KMS-11 (cell line): ENCODE measurements around the gene ARHGDIG.
"Not testable (repeated sequence)": the region's sequence is repeated elsewhere in the genome, so short reads cannot be mapped to it uniquely, and the experiment has no call there.

Source experiments
- H2AFZ ChIP-seq: fragments of 200-600 bp; sonication (generic); 2 replicates; pipeline ENCODE4 v1.6.1; 2016; ENCODE audit warnings: antibody characterized with exemption, mixed run types, low read depth
- H3K27ac ChIP-seq: fragments of 200-600 bp; sonication (generic); 2 replicates; pipeline ENCODE4 v1.6.1; 2016; ENCODE audit warnings: mild to moderate bottlenecking, mixed run types
- H3K27me3 ChIP-seq: fragments of 200-600 bp; sonication (generic); 2 replicates; pipeline ENCODE4 v1.6.1; 2017; ENCODE audit warnings: mild to moderate bottlenecking, low read depth, mixed run types, moderate library complexity; ENCODE audit not compliant: insufficient read depth
- H3K36me3 ChIP-seq: fragments of 200-600 bp; sonication (generic); 2 replicates; pipeline ENCODE4 v1.6.1; 2017; ENCODE audit warnings: mild to moderate bottlenecking, mixed run types; ENCODE audit not compliant: insufficient read depth
- H3K4me1 ChIP-seq: fragments of 200-600 bp; sonication (generic); 2 replicates; pipeline ENCODE4 v1.6.1; 2016; ENCODE audit warnings: mild to moderate bottlenecking, low read depth, mixed run types; ENCODE audit not compliant: poor library complexity, severe bottlenecking
- H3K4me2 ChIP-seq: fragments of 200-600 bp; sonication (generic); 2 replicates; pipeline ENCODE4 v1.7.0; 2016; ENCODE audit warnings: mild to moderate bottlenecking, mixed run types
- H3K4me3 ChIP-seq: fragments of 200-600 bp; sonication (generic); IDR thresholded peaks from 2 replicates; pipeline ENCODE4 v1.6.1; 2017; ENCODE audit warnings: low read depth, low read length, mixed read lengths; ENCODE audit not compliant: insufficient read depth
- H3K79me2 ChIP-seq: fragments of 200-600 bp; sonication (generic); 2 replicates; pipeline ENCODE4 v1.6.1; 2016; ENCODE audit warnings: low read depth, mixed run types; ENCODE audit not compliant: insufficient read depth
- H3K9ac ChIP-seq: fragments of 200-600 bp; sonication (generic); 2 replicates; pipeline ENCODE4 v1.6.1; 2016; ENCODE audit warnings: mild to moderate bottlenecking, mixed run types
- H4K20me1 ChIP-seq: fragments of 200-600 bp; sonication (generic); 2 replicates; pipeline ENCODE4 v1.6.1; 2016; ENCODE audit warnings: mild to moderate bottlenecking, mixed run types; ENCODE audit not compliant: insufficient read depth
- TF ChIP-seq, protein P1 (sequence below): fragments of 200-600 bp; sonication (generic); conservative IDR thresholded peaks from 2 replicates; pipeline ENCODE4 v1.6.1; 2017; ENCODE audit warnings: low read depth, mild to moderate bottlenecking, antibody characterized with exemption, low read length, moderate library complexity, mixed read lengths

The ARHGDIG gene

GRCh38 chr16:266258-267164 lies 13.9 kb upstream of the ARHGDIG start:
- no peak overlapping the region for H3K9ac ChIP-seq

DNA sequence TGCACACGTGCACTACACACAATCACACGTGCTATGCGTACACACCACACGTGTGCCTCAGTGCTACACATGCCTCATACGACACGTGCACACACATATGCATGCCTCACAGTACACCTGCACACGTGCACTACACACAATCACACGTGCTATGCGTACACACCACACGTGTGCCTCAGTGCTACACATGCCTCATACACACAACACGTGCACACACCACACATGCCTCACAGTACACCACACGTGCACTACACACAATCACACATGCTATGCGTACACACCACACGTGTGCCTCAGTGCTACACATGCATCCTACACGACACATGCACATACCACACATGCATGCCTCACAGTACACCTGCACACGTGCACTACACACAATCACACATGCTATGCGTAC lies 12.8 kb upstream of the ARHGDIG start:
- H3K4me1 ChIP-seq, H3K9ac ChIP-seq, H3K27me3 ChIP-seq, H2AFZ ChIP-seq, H3K36me3 ChIP-seq, H3K79me2 ChIP-seq, H3K4me2 ChIP-seq, H3K4me3 ChIP-seq, H4K20me1 ChIP-seq, H3K27ac ChIP-seq: not testable (repeated sequence)

More at GRCh38 chr16:266258-267164, 13.9 kb upstream of the ARHGDIG start:
- Histone ChIP-seq H3K27ac (no peak overlapping the region), H3K79me2 (no peaks in the 10 kb centered on the region), H4K20me1 (no peaks in the 10 kb centered on the region), H2AFZ (no peak overlapping the region), H3K4me3 (no peak overlapping the region), H3K36me3 (no peaks in the 10 kb centered on the region), H3K4me2 (no peak overlapping the region), H3K4me1 (no peaks in the 10 kb centered on the region), H3K27me3 (peaks cover 3% of the 10 kb centered on the region; the same call in 1 of the 2 replicates)
- TF ChIP-seq, protein P1, sequence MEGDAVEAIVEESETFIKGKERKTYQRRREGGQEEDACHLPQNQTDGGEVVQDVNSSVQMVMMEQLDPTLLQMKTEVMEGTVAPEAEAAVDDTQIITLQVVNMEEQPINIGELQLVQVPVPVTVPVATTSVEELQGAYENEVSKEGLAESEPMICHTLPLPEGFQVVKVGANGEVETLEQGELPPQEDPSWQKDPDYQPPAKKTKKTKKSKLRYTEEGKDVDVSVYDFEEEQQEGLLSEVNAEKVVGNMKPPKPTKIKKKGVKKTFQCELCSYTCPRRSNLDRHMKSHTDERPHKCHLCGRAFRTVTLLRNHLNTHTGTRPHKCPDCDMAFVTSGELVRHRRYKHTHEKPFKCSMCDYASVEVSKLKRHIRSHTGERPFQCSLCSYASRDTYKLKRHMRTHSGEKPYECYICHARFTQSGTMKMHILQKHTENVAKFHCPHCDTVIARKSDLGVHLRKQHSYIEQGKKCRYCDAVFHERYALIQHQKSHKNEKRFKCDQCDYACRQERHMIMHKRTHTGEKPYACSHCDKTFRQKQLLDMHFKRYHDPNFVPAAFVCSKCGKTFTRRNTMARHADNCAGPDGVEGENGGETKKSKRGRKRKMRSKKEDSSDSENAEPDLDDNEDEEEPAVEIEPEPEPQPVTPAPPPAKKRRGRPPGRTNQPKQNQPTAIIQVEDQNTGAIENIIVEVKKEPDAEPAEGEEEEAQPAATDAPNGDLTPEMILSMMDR: no peak

GRCh38 chr16:268141-269053 lies 12.0 kb upstream of the ARHGDIG start:
- Histone ChIP-seq H3K4me2 (no peak overlapping the region), H2AFZ (no peak overlapping the region), H3K4me3 (no peak overlapping the region), H3K4me1 (peaks cover 2% of the 10 kb centered on the region), H3K9ac (no peak overlapping the region), H3K27me3 (peaks cover 15% of the 10 kb centered on the region; the same call in 1 of the 2 replicates), H3K79me2 (no peaks in the 10 kb centered on the region), H3K27ac (no peak overlapping the region), H3K36me3 (no peaks in the 10 kb centered on the region), H4K20me1 (no peaks in the 10 kb centered on the region)
- TF ChIP-seq, protein P1: no peak

DNA sequence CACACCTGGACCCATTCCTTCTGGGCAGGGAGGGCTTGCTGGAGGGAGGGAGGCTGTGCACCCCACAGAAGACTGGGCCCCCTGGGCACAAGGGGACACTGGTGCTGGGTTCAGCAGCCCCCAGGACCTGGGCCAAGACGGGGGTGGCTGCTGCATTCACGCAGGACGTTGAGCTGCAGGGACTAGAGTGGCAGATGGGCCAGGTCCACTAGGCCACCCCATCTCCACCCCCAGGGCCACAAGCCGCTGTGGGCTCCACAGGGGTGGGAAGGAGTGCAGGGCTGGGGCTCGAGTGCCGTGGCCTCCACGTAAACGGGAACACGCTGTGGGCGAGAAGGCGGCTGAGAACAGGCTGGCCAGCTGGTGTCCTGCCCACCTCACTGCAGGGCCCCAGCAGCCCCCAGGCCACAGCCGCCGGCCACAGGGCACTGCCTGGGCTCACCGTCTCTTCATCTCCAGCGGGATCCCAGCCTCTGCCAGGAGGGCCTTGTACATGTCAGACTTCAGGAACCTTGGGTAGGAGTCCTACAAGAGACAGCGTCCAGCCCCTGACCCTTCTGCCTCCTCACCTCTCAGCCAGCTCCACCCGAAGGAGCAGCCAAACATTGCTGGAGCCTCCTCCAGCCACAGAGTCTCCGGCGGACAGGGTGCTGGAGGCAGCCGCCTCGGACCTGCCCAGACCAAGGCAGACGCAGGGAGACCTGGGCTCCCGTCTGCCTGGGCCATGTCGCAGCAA lies 11.2 kb upstream of the ARHGDIG start:
- H2AFZ ChIP-seq: no peak overlapping the region
- H3K9ac ChIP-seq: no peak overlapping the region
- H3K36me3 ChIP-seq: no peaks in the 10 kb centered on the region
- peaks cover 22% of the 10 kb centered on the region; the same call in 1 of the 2 replicates for H3K27me3 ChIP-seq
- H3K4me3 ChIP-seq: no peak overlapping the region
- H3K4me2 ChIP-seq: no peak overlapping the region
- H3K79me2 ChIP-seq: no peaks in the 10 kb centered on the region
- H4K20me1 ChIP-seq: no peaks in the 10 kb centered on the region
- no peak overlapping the region for H3K27ac ChIP-seq
- TF ChIP-seq, protein P1: no peak
- H3K4me1 ChIP-seq: peaks cover 3% of the 10 kb centered on the region
